GM21737 (cell line): ENCODE measurements around the gene MRPL34.

Source experiments
- ATAC-seq: cut with Tn5 transposase; IDR thresholded peaks from one replicate; pipeline ENCODE4 v1.9.1; 2021; ENCODE audit warnings: mild to moderate bottlenecking, moderate library complexity; ENCODE audit not compliant: unreplicated experiment

MRPL34 gene

GRCh38 chr19:17309198-17309964, 3.7 kb downstream of the MRPL34 start, which contains the start of gene DDA1:
DDA1 (plus strand) TSS chr19:17309563; CDS start chr19:17309655, 92 bp downstream.
- ATAC-seq, result peak; percentile 52

- ATAC-seq, result no peak
Measured at GRCh38 chr19:17309965-17310461, 4.3 kb downstream of the MRPL34 start.

GRCh38 chr19:17311455-17312188, 6.0 kb downstream of the MRPL34 start:
- no peak for ATAC-seq

- no peak for ATAC-seq
Measured at GRCh38 chr19:17312189-17313113, 6.8 kb downstream of the MRPL34 start.

GRCh38 chr19:17314007-17314593, 8.4 kb downstream of the MRPL34 start:
- ATAC-seq, result no peak

GRCh38 chr19:17318966-17319365, 13.3 kb downstream of the MRPL34 start:
- no peak for ATAC-seq

- no peak for ATAC-seq
Measured at GRCh38 chr19:17319473-17320238, 14.0 kb downstream of the MRPL34 start.

- ATAC-seq, result no peak
Measured at GRCh38 chr19:17320435-17320834, 14.8 kb downstream of the MRPL34 start.

GRCh38 chr19:17321655-17322489, 16.2 kb downstream of the MRPL34 start:
- no peak for ATAC-seq

GRCh38 chr19:17322854-17323253, 17.2 kb downstream of the MRPL34 start:
- ATAC-seq, result no peak

- ATAC-seq, result no peak
Measured at GRCh38 chr19:17323300-17323963, 17.8 kb downstream of the MRPL34 start.

GRCh38 chr19:17323964-17324332, 18.3 kb downstream of the MRPL34 start:
- no peak for ATAC-seq

- no peak for ATAC-seq
Measured at GRCh38 chr19:17324357-17325114, 18.9 kb downstream of the MRPL34 start.

GRCh38 chr19:17325133-17325532, 19.5 kb downstream of the MRPL34 start:
- no peak for ATAC-seq

- no peak for ATAC-seq
Measured at GRCh38 chr19:17325881-17326594, 20.4 kb downstream of the MRPL34 start.

- ATAC-seq, result no peak
Measured at GRCh38 chr19:17326595-17326966, 20.9 kb downstream of the MRPL34 start.

GRCh38 chr19:17327068-17327653, 21.5 kb downstream of the MRPL34 start:
- ATAC-seq, result no peak
